Measurements from ENCODE around the gene UBASH3B. TPM values are rescaled to one million over a fixed set of nuclear protein-coding genes. Genes with fewer than 3 reads are reported as not detected.
A peak's percentile ranks its signal among the peaks of the same experiment; 100 is the strongest.

Gene UBASH3B
- total RNA-seq, 1 experiment from 2014 or later = 10.3 TPM

DNA sequence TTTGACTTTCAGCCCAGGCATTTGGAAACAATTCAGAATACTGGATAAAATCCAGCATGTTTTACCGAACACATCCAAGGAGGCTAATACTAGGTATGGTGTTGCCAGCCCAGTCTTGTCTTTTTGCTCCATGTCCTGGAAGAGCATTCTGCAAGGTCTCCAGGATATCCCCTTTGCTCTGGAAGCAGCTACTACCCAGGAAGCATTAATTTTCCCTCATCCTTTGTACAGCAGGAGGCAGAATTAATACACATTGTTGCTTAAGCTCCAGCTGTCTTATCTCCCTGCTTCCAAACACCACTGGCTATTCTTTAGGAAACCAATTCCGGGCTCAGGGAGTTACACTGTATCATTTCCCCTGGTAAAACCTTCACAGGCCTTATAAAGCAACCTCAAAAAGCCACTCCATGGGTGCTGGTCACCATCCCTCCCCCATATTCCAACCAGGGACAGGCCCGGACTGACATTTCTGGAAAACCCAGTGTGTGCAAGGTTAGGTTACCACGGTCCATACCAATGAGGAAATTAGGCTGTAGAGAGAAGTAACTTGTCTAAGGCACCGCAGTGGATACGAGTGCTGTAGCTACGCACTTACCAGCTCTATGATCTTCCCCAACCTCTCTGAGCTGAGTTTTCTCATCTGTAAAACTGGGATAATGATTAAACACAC is 1.5 kb upstream of the UBASH3B start:
- Mint-ChIP-seq H3K27me3 (ENCODE audit: insufficient read depth, unreplicated experiment) (no peaks in the 10 kb centered on the region), H3K4me1 (ENCODE audit: insufficient read depth, unreplicated experiment) (no peaks in the 10 kb centered on the region), H3K27ac (ENCODE audit: low read depth, unreplicated experiment) (no peak overlapping the region), H3K9me3 (ENCODE audit: unreplicated experiment) (no peaks in the 10 kb centered on the region), H3K36me3 (ENCODE audit: insufficient read depth, unreplicated experiment) (no peaks in the 10 kb centered on the region), H3K4me3 (ENCODE audit: unreplicated experiment) (no peak overlapping the region)
- no TSS peak for BruUV-seq (replicated peaks)
- no peak for DNase-seq (ENCODE audit: unreplicated experiment)
- POLR2A ChIA-PET = interaction anchor here (1.7 kb wide), 1 partner anchor 76 kb away, joined by 3 read pairs; no protein-coding TSS in a partner anchor
- TF ChIP-seq, protein P1, sequence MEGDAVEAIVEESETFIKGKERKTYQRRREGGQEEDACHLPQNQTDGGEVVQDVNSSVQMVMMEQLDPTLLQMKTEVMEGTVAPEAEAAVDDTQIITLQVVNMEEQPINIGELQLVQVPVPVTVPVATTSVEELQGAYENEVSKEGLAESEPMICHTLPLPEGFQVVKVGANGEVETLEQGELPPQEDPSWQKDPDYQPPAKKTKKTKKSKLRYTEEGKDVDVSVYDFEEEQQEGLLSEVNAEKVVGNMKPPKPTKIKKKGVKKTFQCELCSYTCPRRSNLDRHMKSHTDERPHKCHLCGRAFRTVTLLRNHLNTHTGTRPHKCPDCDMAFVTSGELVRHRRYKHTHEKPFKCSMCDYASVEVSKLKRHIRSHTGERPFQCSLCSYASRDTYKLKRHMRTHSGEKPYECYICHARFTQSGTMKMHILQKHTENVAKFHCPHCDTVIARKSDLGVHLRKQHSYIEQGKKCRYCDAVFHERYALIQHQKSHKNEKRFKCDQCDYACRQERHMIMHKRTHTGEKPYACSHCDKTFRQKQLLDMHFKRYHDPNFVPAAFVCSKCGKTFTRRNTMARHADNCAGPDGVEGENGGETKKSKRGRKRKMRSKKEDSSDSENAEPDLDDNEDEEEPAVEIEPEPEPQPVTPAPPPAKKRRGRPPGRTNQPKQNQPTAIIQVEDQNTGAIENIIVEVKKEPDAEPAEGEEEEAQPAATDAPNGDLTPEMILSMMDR (IDR thresholded peaks at IDR 0.05; ENCODE audit: unreplicated experiment) = no peak
- intact Hi-C loops (cut with micrococcal nuclease) = no loop called here
- CTCF ChIA-PET = interaction anchor here (0.9 to 1.8 kb wide), 3 partner anchors 25 to 367 kb away, joined by 4 to 7 read pairs (median 5); no protein-coding TSS in a partner anchor

DNA sequence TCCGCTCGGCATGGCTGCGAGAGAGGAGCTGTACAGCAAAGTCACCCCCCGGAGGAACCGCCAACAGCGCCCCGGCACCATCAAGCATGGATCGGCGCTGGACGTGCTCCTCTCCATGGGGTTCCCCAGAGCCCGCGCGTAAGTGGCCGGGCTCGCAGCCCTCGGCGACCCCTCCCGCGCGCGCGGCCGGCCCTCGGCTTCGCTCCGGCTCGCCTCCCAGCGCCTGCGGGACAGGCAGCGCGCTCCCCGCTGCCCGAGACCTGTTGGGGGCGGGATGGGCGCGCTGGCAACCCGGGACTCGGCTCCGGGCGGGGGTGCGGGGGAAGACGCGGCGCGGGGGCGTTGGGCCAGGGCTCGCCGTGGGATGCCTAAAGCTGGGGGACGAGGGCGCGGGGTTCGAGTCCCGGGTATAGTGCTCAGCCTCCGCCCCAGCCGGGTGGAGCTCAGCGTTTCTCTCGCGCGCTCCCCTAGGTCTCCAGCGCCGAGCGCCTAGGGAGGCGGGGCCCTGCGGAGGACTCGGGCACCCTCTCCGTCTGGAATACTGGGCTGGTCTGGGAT is 630 bp downstream of the UBASH3B start:
- no peaks in the 10 kb centered on the region for H3K27me3 Mint-ChIP-seq (ENCODE audit: insufficient read depth, unreplicated experiment)
- H3K27ac Mint-ChIP-seq (ENCODE audit: low read depth, unreplicated experiment) = peak overlapping the region; percentile 64
- H3K4me1 Mint-ChIP-seq (ENCODE audit: insufficient read depth, unreplicated experiment) = peaks cover 10% of the 10 kb centered on the region
- no peaks in the 10 kb centered on the region for H3K36me3 Mint-ChIP-seq (ENCODE audit: insufficient read depth, unreplicated experiment)
- TF ChIP-seq, protein P1 (IDR thresholded peaks at IDR 0.05; ENCODE audit: unreplicated experiment) = no peak
- H3K9me3 Mint-ChIP-seq (ENCODE audit: unreplicated experiment) = no peaks in the 10 kb centered on the region
- peak; percentile 66 for DNase-seq (ENCODE audit: unreplicated experiment)
- ChIA-PET POLR2A (interaction anchor here (0.7 to 2.4 kb wide), 14 partner anchors 9 to 405 kb away, joined by 3 to 7 read pairs (median 4); no protein-coding TSS in a partner anchor), CTCF (interaction anchor here (0.5 to 1.5 kb wide), 17 partner anchors 10 to 400 kb away, joined by 3 to 9 read pairs (median 3); no protein-coding TSS in a partner anchor)
- peak overlapping the region; percentile 77 for H3K4me3 Mint-ChIP-seq (ENCODE audit: unreplicated experiment)
- intact Hi-C loops (cut with micrococcal nuclease) = no loop called here
- no TSS peak for BruUV-seq (replicated peaks)

DNA sequence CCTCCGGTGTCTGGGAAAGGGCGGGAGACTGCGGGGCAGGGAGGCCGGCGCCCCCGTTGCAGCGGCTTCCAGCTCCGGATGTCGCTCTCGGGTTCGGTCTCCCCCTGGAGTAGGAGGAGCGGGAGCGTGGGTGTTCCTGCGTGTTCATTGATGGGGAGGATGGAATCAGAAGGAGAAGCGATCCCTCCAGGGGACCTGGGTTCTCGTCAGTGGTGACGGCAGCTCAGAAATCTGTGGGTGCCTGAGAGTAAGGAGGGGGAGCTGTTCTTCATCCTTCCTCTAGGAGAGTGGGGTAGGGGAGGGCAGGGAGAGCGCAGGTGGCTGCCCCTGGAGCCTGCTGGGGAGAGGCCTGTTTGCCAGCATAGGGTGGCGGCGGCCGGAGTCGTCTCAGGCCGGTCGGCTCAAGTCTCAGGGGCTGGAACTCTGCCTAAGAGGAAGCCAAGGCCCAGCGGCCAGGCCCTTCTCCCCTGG is 1.1 kb downstream of the UBASH3B start:
- Mint-ChIP-seq H3K9me3 (ENCODE audit: unreplicated experiment) (no peaks in the 10 kb centered on the region), H3K4me3 (ENCODE audit: unreplicated experiment) (peak overlapping the region; percentile 77), H3K4me1 (ENCODE audit: insufficient read depth, unreplicated experiment) (peaks cover 10% of the 10 kb centered on the region), H3K36me3 (ENCODE audit: insufficient read depth, unreplicated experiment) (no peaks in the 10 kb centered on the region), H3K27me3 (ENCODE audit: insufficient read depth, unreplicated experiment) (no peaks in the 10 kb centered on the region), H3K27ac (ENCODE audit: low read depth, unreplicated experiment) (no peak overlapping the region)
- ChIA-PET CTCF (interaction anchor here (0.5 to 1.4 kb wide), 7 partner anchors 11 to 371 kb away, joined by 3 to 5 read pairs (median 3); no protein-coding TSS in a partner anchor), POLR2A (interaction anchor here (0.7 to 2.4 kb wide), 8 partner anchors 8 to 404 kb away, joined by 4 to 7 read pairs (median 4); no protein-coding TSS in a partner anchor)
- no peak for DNase-seq (ENCODE audit: unreplicated experiment)
- intact Hi-C loops (cut with micrococcal nuclease) = no loop called here
- TF ChIP-seq, protein P1 (IDR thresholded peaks at IDR 0.05; ENCODE audit: unreplicated experiment) = no peak
- no TSS peak for BruUV-seq (replicated peaks)
